HepG2 (cell line): ENCODE data around the gene NAALADL1. TPM values are rescaled to one million over a fixed set of nuclear protein-coding genes. Genes with fewer than 3 reads are reported as not detected.
A peak's percentile ranks its signal among the peaks of the same experiment; 100 is the strongest.

ENCODE experiments used
- AKNA ChIP-seq: sonication (generic); formaldehyde crosslinking; IDR thresholded peaks from 2 replicates; pipeline ENCODE4 v1.4.0; 2020; ENCODE audit warnings: missing genetic modification reagents, borderline replicate concordance
- KIAA2018 ChIP-seq: sonication (generic); formaldehyde crosslinking; IDR thresholded peaks from 2 replicates; pipeline ENCODE4 v1.5.0; 2020; ENCODE audit warnings: mild to moderate bottlenecking, missing genetic modification reagents, borderline replicate concordance
- SNRNP70 ChIP-seq: fragments of 200-400 bp; formaldehyde crosslinking; IDR thresholded peaks from 2 replicates; pipeline ENCODE4 v1.6.1; 2017; ENCODE audit warnings: mild to moderate bottlenecking, low read depth, low read length, moderate library complexity
- SUZ12 ChIP-seq: fragments of 150-350 bp; IDR thresholded peaks from 2 replicates; pipeline ENCODE4 v1.6.1; 2014; ENCODE audit warnings: low read depth, low read length
- TBX3 ChIP-seq: fragments of 450-650 bp; IDR thresholded peaks from 2 replicates; pipeline ENCODE4 v1.6.1; 2017; ENCODE audit warnings: antibody characterized with exemption, mild to moderate bottlenecking, inconsistent platforms, borderline replicate concordance
- YEATS2 ChIP-seq: sonication (generic); formaldehyde crosslinking; IDR thresholded peaks from 2 replicates; pipeline ENCODE4 v1.4.0; 2020; ENCODE audit warnings: missing genetic modification reagents, borderline replicate concordance
- ZBTB39 ChIP-seq: sonication (generic); formaldehyde crosslinking; IDR thresholded peaks from 2 replicates; pipeline ENCODE4 v1.5.0; 2020; ENCODE audit warnings: missing genetic modification reagents
- ZBTB8A ChIP-seq: sonication (generic); formaldehyde crosslinking; IDR thresholded peaks from 2 replicates; pipeline ENCODE4 v1.4.0; 2020; ENCODE audit warnings: mild to moderate bottlenecking, low read depth, missing genetic modification reagents, borderline replicate concordance
- ZNF138 ChIP-seq: sonication (generic); formaldehyde crosslinking; IDR thresholded peaks from 2 replicates; pipeline ENCODE4 v1.5.0; 2020; ENCODE audit warnings: mild to moderate bottlenecking, low read depth, missing genetic modification reagents
- ZNF557 ChIP-seq: sonication (generic); formaldehyde crosslinking; IDR thresholded peaks from 2 replicates; pipeline ENCODE4 v1.4.0; 2020; ENCODE audit warnings: missing genetic modification reagents
- ZNF878 ChIP-seq: sonication (generic); formaldehyde crosslinking; IDR thresholded peaks from 2 replicates; pipeline ENCODE4 v1.8.1; 2023; ENCODE audit warnings: mild to moderate bottlenecking, missing genetic modification reagents, moderate library complexity
- ZNF891 ChIP-seq: sonication (generic); formaldehyde crosslinking; IDR thresholded peaks from 2 replicates; pipeline ENCODE4 v1.5.0; 2020; ENCODE audit warnings: mild to moderate bottlenecking, missing genetic modification reagents
- polyA plus RNA-seq, 8 experiments: library from polyadenylated mRNA; depleted of rRNA in 3 of 8; stranded (reverse) in 7 of 8; unstranded in 1 of 8; fragments of >200 nt; fragmentation: Illumina TruSeq in 4 of 8; extraction: Trizol in 4 of 8; gene quantifications; 2 replicates each; pipeline versions ENCODE4 v1.2.1 to v1.2.3, GENCODE V29; 2011 to 2016; ENCODE audit warnings: low read depth in 4 of 8, missing spikeins in 1 of 8, mixed read lengths in 1 of 8; ENCODE audit not compliant: insufficient read depth in 1 of 8
- total RNA-seq, 5 experiments: library from RNA; depleted of rRNA; stranded (reverse); fragments of >200 nt; fragmentation: Illumina TruSeq; extraction: Trizol; gene quantifications; 2 replicates each; pipeline ENCODE4 v1.2.3, GENCODE V29; 2016; ENCODE audit warnings: low read depth in 1 of 5

Gene NAALADL1
- total and polyA plus RNA-seq, 2 of the 13 experiments (the other 11 are each of a cell fraction or from before 2014, with no cell fraction given), result 9.3 to 33.9 TPM

- no peak; the same call in 1 of the 2 replicates for TF ChIP-seq ZBTB8A (CRISPR knock-in tag)
- TF ChIP-seq KIAA2018 (CRISPR knock-in tag), result no peak
- peak; percentile 72; the same call in 1 of the 2 replicates for TF ChIP-seq ZNF878
- no peak for TF ChIP-seq ZBTB39 (CRISPR knock-in tag)
- TF ChIP-seq YEATS2, result no peak
- TF ChIP-seq ZNF557 (CRISPR knock-in tag), result no peak
- no peak for TF ChIP-seq SUZ12
- peak; percentile 84; the same call in 1 of the 2 replicates for TF ChIP-seq ZNF138 (CRISPR knock-in tag)
- no peak for TF ChIP-seq AKNA (CRISPR knock-in tag)
- TF ChIP-seq TBX3, result no peak; the same call in 1 of the 2 replicates
- peak; percentile 92 for TF ChIP-seq ZNF891 (CRISPR knock-in tag)
- no peak for TF ChIP-seq SNRNP70
Measured at GRCh38 chr11:65013888-65014725, 44.2 kb downstream of the NAALADL1 start, which contains the start of gene ARL2 (continued).
